DOHH2 (cell line): ENCODE measurements around the gene VGLL4.

ENCODE experiments used
- H3F3A ChIP-seq: fragments of 200-600 bp; sonication (generic), shearing (Covaris generic); 2 replicates; pipeline ENCODE4 v1.6.0; 2016; ENCODE audit warnings: antibody characterized with exemption, mild to moderate bottlenecking; ENCODE audit not compliant: control insufficient read depth, insufficient read depth
- H3K27ac ChIP-seq: fragments of 200-600 bp; sonication (generic); 2 replicates; pipeline ENCODE4 v1.5.1; 2014; ENCODE audit warnings: low read depth, mild to moderate bottlenecking, low read length, moderate library complexity
- H3K27me3 ChIP-seq: fragments of 200-600 bp; sonication (generic); 2 replicates; pipeline ENCODE4 v1.6.1; 2014; ENCODE audit warnings: mild to moderate bottlenecking, low read length, mixed read lengths; ENCODE audit not compliant: control insufficient read depth
- H3K36me3 ChIP-seq: fragments of 200-600 bp; sonication (generic); 2 replicates; pipeline ENCODE4 v1.6.1; 2014; ENCODE audit warnings: mild to moderate bottlenecking, low read length, moderate library complexity, mixed read lengths; ENCODE audit not compliant: control insufficient read depth
- H3K4me1 ChIP-seq: fragments of 200-600 bp; sonication (generic); 2 replicates; pipeline ENCODE4 v1.6.1; 2014; ENCODE audit warnings: mild to moderate bottlenecking, low read length, mixed read lengths; ENCODE audit not compliant: control insufficient read depth
- H3K4me2 ChIP-seq: fragments of 200-600 bp; sonication (generic); 2 replicates; pipeline ENCODE4 v1.6.0; 2014; ENCODE audit warnings: mild to moderate bottlenecking, low read length, moderate library complexity
- H3K4me3 ChIP-seq: fragments of 200-600 bp; sonication (generic); 2 replicates; pipeline ENCODE4 v1.5.1; 2014; ENCODE audit warnings: mild to moderate bottlenecking, low read length, mixed read lengths
- H3K79me2 ChIP-seq: fragments of 200-600 bp; sonication (generic); 2 replicates; pipeline ENCODE4 v1.6.1; 2014; ENCODE audit warnings: mild to moderate bottlenecking, low read length, mixed read lengths; ENCODE audit not compliant: control insufficient read depth
- H3K9me2 ChIP-seq: fragments of 200-600 bp; sonication (generic); replicated peaks from 2 replicates; pipeline ENCODE4 v1.6.1; 2014; ENCODE audit warnings: mild to moderate bottlenecking, low read length, mixed read lengths; ENCODE audit not compliant: control insufficient read depth
- H3K9me3 ChIP-seq: fragments of 200-600 bp; sonication (generic); 2 replicates; pipeline ENCODE4 v1.6.1; 2014; ENCODE audit warnings: antibody characterized with exemption, low read length, mixed read lengths; ENCODE audit not compliant: control insufficient read depth, insufficient read depth
- H4K20me1 ChIP-seq: fragments of 200-600 bp; sonication (generic); 2 replicates; pipeline ENCODE4 v1.6.0; 2014; ENCODE audit warnings: low read depth, mild to moderate bottlenecking, antibody characterized with exemption, low read length, moderate library complexity; ENCODE audit not compliant: control insufficient read depth, insufficient read depth
- EZH2phosphoT487 ChIP-seq: fragments of 200-600 bp; sonication (generic); IDR thresholded peaks from 2 replicates; pipeline ENCODE4 v1.6.1; 2017; ENCODE audit warnings: borderline replicate concordance, mild to moderate bottlenecking, antibody characterized with exemption, low read length, moderate library complexity, mixed read lengths
- TF ChIP-seq, protein P1 (sequence below): fragments of 200-600 bp; sonication (generic); IDR thresholded peaks from one replicate; pipeline ENCODE4 v1.5.1; 2014; ENCODE audit warnings: antibody characterized with exemption, mild to moderate bottlenecking, low read depth, low read length; ENCODE audit not compliant: poor library complexity, severe bottlenecking

VGLL4 gene

DNA sequence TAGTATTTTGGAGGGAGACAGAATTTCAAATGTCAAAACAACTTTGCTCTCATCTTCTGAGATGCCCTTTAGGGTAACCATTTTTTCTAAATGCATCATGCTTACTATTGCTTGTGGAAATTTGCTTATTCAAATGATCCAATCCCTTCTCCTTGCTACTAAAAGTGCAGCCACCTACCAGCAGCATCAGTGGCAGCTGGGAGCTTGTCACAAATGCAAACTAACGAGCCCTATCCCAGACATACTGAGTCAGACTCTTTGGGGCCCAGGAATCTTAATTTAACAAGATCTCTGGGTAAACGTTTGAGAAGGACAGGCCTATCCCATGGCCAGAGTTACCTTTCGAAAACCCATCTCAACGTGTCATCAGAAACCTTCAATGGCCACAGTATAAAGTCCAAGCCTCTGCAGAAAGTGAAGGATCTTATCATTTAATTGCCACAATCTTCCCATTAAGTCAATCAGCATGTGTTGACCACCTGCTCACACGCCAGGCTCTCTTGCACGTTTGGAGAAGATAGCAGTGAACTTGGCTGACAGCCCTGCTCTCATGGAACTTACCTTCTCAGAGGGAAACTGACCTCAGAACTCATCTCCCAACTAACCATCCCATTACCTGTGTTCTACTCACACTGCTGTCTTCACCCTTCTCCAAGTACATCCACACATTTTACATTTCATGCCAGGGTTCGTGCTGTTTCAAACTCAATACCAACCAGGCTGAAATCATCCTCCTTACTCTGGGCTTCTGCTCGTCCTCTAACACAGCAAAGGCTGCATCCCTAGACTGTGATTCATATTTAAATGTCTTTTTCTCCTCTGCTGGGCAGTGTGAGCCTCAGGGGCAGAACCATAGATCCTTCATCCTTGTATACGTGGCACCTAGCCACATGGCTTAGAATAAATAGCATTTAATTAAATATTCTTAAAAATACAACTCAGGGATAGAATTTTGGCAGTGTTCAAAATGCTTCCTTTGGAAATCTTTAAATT, 24.8 kb upstream of the VGLL4 start:
- Histone ChIP-seq H3K9me3 (no peaks in the 10 kb centered on the region), H3K79me2 (peaks cover 88% of the 10 kb centered on the region), H3K9me2 (no peaks in the 10 kb centered on the region), H3K4me2 (no peak overlapping the region), H3K4me1 (peaks cover 33% of the 10 kb centered on the region), H3K36me3 (peaks cover 12% of the 10 kb centered on the region), H3F3A (peaks cover 17% of the 10 kb centered on the region), H3K27ac (no peak overlapping the region), H4K20me1 (peaks cover 23% of the 10 kb centered on the region), H3K4me3 (no peak overlapping the region), H3K27me3 (no peaks in the 10 kb centered on the region)
- TF ChIP-seq, protein P1, sequence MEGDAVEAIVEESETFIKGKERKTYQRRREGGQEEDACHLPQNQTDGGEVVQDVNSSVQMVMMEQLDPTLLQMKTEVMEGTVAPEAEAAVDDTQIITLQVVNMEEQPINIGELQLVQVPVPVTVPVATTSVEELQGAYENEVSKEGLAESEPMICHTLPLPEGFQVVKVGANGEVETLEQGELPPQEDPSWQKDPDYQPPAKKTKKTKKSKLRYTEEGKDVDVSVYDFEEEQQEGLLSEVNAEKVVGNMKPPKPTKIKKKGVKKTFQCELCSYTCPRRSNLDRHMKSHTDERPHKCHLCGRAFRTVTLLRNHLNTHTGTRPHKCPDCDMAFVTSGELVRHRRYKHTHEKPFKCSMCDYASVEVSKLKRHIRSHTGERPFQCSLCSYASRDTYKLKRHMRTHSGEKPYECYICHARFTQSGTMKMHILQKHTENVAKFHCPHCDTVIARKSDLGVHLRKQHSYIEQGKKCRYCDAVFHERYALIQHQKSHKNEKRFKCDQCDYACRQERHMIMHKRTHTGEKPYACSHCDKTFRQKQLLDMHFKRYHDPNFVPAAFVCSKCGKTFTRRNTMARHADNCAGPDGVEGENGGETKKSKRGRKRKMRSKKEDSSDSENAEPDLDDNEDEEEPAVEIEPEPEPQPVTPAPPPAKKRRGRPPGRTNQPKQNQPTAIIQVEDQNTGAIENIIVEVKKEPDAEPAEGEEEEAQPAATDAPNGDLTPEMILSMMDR, result no peak
- TF ChIP-seq EZH2phosphoT487, result no peak

DNA sequence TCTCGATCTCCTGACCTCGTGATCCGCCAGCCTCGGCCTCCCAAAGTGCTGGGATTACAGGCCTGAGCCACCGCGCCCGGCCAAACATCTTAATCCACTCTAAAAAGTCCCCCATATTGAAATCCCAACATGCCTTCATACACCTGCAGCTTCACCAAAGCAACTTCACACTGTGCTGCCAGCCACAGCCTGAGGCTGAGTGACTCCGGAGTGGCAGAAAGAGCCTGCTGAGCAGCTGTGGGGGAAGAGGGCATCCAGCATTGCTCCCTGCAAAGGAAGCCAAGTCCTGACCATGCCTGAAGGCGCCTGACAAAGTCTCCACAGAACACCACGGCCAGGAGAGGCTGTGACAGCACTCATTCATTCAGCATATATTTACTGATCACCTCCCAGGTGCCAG, 21.6 kb upstream of the VGLL4 start:
- no peak overlapping the region for H3K4me2 ChIP-seq
- peaks cover 83% of the 10 kb centered on the region for H3K79me2 ChIP-seq
- no peaks in the 10 kb centered on the region for H3F3A ChIP-seq
- H3K9me3 ChIP-seq, result no peaks in the 10 kb centered on the region
- no peak overlapping the region for H3K27ac ChIP-seq
- H3K36me3 ChIP-seq, result peaks cover 5% of the 10 kb centered on the region
- no peak overlapping the region for H3K4me3 ChIP-seq
- H3K9me2 ChIP-seq, result no peaks in the 10 kb centered on the region
- H4K20me1 ChIP-seq, result peaks cover 10% of the 10 kb centered on the region; the same call in 1 of the 2 replicates
- peaks cover 13% of the 10 kb centered on the region for H3K4me1 ChIP-seq
- no peaks in the 10 kb centered on the region for H3K27me3 ChIP-seq
- TF ChIP-seq, protein P1, result no peak
- no peak for TF ChIP-seq EZH2phosphoT487

DNA sequence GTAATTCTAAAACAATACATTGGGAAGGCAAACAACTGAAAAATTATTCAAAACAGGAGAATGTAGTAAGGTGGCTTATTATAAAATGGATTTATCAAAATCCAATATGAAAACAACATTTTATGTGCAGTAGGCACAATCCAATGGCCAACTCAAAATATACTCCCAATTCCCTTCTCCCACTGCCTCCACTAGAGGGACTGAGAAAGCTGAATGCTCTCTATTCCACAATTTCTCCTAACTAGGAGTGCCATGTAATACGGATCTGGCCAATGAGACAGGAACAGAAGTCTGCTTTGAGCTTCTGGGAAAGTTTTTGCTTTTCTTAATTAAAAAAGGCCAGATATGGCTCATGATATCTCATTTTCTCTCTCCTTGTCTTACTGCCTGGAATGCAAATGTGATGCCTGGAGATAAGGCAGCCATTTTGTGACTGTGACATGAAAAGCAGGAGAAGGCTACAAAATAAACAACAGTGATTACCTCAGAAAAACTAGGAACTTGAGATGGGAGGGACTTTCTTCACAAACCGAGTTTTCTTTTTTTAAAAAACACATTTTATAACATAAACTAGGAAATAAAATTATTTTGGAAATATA, 18.8 kb upstream of the VGLL4 start:
- Histone ChIP-seq H3K27ac (no peak overlapping the region), H3K9me2 (no peaks in the 10 kb centered on the region), H3K36me3 (no peaks in the 10 kb centered on the region), H4K20me1 (peaks cover 12% of the 10 kb centered on the region; the same call in 1 of the 2 replicates), H3K79me2 (peaks cover 81% of the 10 kb centered on the region), H3K9me3 (no peaks in the 10 kb centered on the region), H3K27me3 (no peaks in the 10 kb centered on the region), H3F3A (no peaks in the 10 kb centered on the region), H3K4me1 (peaks cover 4% of the 10 kb centered on the region; the same call in 1 of the 2 replicates), H3K4me2 (no peak overlapping the region), H3K4me3 (no peak overlapping the region)
- no peak for TF ChIP-seq EZH2phosphoT487
- TF ChIP-seq, protein P1, result peak; percentile 29
